GM12878 (cell line): ENCODE data around the gene AK4.

Experiments used
- ATF7 ChIP-seq: fragments of 450-650 bp; IDR thresholded peaks from 2 replicates; pipeline ENCODE4 v1.6.1; 2016; ENCODE audit warnings: low read depth, mild to moderate bottlenecking
- EP300 ChIP-seq, 2 experiments: fragments of 150-350 bp in 1 of 2; IDR thresholded peaks; 2 replicates each; pipeline ENCODE4 v1.6.1; 2011 to 2012; ENCODE audit warnings: low read depth in 2 of 2, low read length in 2 of 2, borderline replicate concordance in 1 of 2, improper control_type of control experiment in 1 of 2, inconsistent platforms in 1 of 2; ENCODE audit not compliant: control insufficient read depth in 1 of 2
- EZH2 ChIP-seq: IDR thresholded peaks from 2 replicates; pipeline ENCODE4 v1.6.1; 2012; ENCODE audit warnings: low read depth, mild to moderate bottlenecking, control low read depth, inconsistent platforms, low read length, borderline replicate concordance; ENCODE audit not compliant: control insufficient read depth
- FOS ChIP-seq: IDR thresholded peaks from 3 replicates; pipeline ENCODE4 v1.6.1; 2011; ENCODE audit warnings: borderline replicate concordance; ENCODE audit not compliant: insufficient read length; ENCODE audit errors: extremely low read depth
- JUNB ChIP-seq: IDR thresholded peaks from 2 replicates; pipeline ENCODE4 v1.6.1; 2016; ENCODE audit warnings: antibody characterized with exemption, mild to moderate bottlenecking
- POLR2A ChIP-seq: IDR thresholded peaks from 2 replicates; pipeline ENCODE4 v1.6.1; 2011; ENCODE audit warnings: low read depth, mild to moderate bottlenecking, low read length
- RFX5 ChIP-seq: IDR thresholded peaks from 2 replicates; pipeline ENCODE4 v1.6.1; 2011; ENCODE audit warnings: low read depth, low read length, improper control_type of control experiment
- SIN3A ChIP-seq: IDR thresholded peaks from 2 replicates; pipeline ENCODE4 v1.6.1; 2012; ENCODE audit warnings: low read depth, low read length, improper control_type of control experiment
- STAT3 ChIP-seq: IDR thresholded peaks from 2 replicates; pipeline ENCODE4 v1.6.1; 2011; ENCODE audit warnings: low read depth, low read length, improper control_type of control experiment
- TCF12 ChIP-seq: IDR thresholded peaks from 2 replicates; pipeline ENCODE4 v1.6.1; 2011; ENCODE audit warnings: low read depth, mild to moderate bottlenecking, low read length
- YY1 ChIP-seq: IDR thresholded peaks from 2 replicates; pipeline ENCODE4 v1.6.1; 2011; ENCODE audit warnings: low read depth, mild to moderate bottlenecking, low read length
- TF ChIP-seq, protein P1 (sequence below): IDR thresholded peaks from 2 replicates; pipeline ENCODE4 v1.6.1; 2011; ENCODE audit warnings: low read depth, mild to moderate bottlenecking, low read length, moderate library complexity, borderline replicate concordance; ENCODE audit errors: extremely low read depth
- TF ChIP-seq, protein P2 (sequence below), 3 experiments: IDR thresholded peaks in 2 of 3; conservative IDR thresholded peaks in 1 of 3; 2 replicates each; pipeline ENCODE4 v1.5.1; 2011; ENCODE audit warnings: low read depth in 3 of 3, low read length in 3 of 3, mild to moderate bottlenecking in 3 of 3, control low read depth in 2 of 3, moderate library complexity in 2 of 3, inconsistent platforms in 1 of 3, mixed read lengths in 1 of 3; ENCODE audit not compliant: control insufficient read depth in 2 of 3, insufficient read depth in 1 of 3; ENCODE audit errors: extremely low read depth in 1 of 3

DNA sequence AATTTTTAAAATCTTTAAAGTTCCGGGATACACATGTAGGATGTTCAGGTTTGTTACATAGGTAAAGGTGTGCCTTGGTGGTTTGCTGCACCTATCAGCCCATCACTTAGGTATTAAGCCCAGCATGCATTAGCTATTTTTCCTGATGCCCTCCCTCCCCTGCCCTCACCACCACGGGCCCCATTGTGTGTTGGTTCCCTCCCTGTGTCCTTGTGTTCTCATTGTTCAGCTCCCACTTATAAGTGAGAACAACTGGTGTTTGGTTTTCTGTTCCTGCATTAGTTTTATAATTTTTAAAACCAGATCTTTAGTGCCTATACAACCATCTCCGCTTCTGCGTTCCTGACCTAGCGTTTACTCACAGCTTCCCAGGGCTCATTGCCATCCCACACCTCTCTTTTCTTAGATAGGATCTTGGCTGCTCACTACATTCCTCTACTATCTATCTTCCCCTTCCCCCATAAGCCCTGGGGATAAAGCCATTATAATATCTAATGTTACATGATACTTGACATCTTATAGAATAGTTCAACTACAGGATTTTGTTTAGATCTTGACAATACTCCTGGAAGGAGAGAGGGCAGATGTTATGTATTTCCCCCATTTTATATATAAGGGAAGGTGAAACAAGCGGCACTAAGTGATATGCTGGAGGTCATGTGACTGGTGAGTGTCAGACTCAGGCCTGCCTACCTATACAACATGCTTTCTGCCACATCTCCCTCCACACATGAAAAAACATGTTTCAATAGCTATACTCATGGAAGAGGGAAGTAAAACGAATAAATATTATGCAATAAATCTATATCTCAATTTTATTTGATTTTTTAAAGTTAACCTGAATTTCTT is 109.1 kb downstream of the AK4 start:
- no peak for TF ChIP-seq EZH2
- TF ChIP-seq FOS = no peak
- TF ChIP-seq, protein P1, sequence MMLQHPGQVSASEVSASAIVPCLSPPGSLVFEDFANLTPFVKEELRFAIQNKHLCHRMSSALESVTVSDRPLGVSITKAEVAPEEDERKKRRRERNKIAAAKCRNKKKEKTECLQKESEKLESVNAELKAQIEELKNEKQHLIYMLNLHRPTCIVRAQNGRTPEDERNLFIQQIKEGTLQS = no peak
- no peak for TF ChIP-seq ATF7
- TF ChIP-seq TCF12 = no peak
- TF ChIP-seq RFX5 = no peak
- TF ChIP-seq, protein P2, sequence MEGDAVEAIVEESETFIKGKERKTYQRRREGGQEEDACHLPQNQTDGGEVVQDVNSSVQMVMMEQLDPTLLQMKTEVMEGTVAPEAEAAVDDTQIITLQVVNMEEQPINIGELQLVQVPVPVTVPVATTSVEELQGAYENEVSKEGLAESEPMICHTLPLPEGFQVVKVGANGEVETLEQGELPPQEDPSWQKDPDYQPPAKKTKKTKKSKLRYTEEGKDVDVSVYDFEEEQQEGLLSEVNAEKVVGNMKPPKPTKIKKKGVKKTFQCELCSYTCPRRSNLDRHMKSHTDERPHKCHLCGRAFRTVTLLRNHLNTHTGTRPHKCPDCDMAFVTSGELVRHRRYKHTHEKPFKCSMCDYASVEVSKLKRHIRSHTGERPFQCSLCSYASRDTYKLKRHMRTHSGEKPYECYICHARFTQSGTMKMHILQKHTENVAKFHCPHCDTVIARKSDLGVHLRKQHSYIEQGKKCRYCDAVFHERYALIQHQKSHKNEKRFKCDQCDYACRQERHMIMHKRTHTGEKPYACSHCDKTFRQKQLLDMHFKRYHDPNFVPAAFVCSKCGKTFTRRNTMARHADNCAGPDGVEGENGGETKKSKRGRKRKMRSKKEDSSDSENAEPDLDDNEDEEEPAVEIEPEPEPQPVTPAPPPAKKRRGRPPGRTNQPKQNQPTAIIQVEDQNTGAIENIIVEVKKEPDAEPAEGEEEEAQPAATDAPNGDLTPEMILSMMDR (IDR thresholded peaks at IDR 0.05 in 2 of 3, conservative IDR thresholded peaks at IDR 0.05 in 1 of 3; ENCODE audit: control insufficient read depth in 2 of 3, extremely low read depth in 1 of 3, insufficient read depth in 1 of 3, low read depth in 3 of 3, low read length in 3 of 3) = no peak
- TF ChIP-seq POLR2A = no peak
- no peak for TF ChIP-seq SIN3A
- TF ChIP-seq EP300 (IDR thresholded peaks at IDR 0.05; ENCODE audit: borderline replicate concordance in 1 of 2, control insufficient read depth in 1 of 2, low read depth in 2 of 2, low read length in 2 of 2) = no peak
- no peak for TF ChIP-seq STAT3
- no peak for TF ChIP-seq JUNB
- TF ChIP-seq YY1 = no peak
